ENCODE results near the gene MARVELD3.

DNA sequence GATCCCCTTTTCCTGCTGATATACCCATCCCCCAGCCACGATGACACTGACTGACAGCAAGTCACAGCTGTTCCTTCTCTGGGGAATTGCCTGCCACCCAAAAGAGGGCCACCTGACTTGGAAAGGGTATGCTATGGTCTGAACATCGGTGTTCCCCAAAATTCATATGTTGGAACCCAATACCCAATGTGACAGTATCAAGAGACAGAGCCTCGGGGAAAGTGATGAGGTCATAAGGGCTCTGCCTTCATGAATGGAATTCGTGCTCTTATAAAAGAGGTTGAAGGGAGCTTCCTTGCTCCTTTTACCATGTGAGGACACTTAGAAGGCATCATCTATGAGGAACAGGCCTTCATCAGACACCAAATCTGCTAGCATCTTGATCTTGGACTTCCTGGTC, 7.6 kb upstream of the MARVELD3 start:
- no peak for TF ChIP-seq EZH2 (IDR thresholded peaks at IDR 0.05; ENCODE audit: insufficient read depth, poor library complexity, severe bottlenecking)
- no peak for TF ChIP-seq EZH2phosphoT487 (IDR thresholded peaks at IDR 0.05; ENCODE audit: insufficient read depth, low read depth)
